Osteoblast (primary cell): Measurements from ENCODE around the gene CWC27. TPM values are rescaled to one million over a fixed set of nuclear protein-coding genes. Genes with fewer than 3 reads are reported as not detected.

Source experiments
- DNase-seq: peaks from one replicate; pipeline ENCODE4 v3.0.0; 2011; ENCODE audit warnings: low spot score, mixed read lengths; ENCODE audit not compliant: insufficient read length; ENCODE audit errors: missing footprints
- H2AFZ ChIP-seq: 2 replicates; pipeline ENCODE4 v1.6.0; 2011; ENCODE audit warnings: mild to moderate bottlenecking, low read length
- H3K27ac ChIP-seq: 2 replicates; pipeline ENCODE4 v1.5.1; 2011; ENCODE audit warnings: mild to moderate bottlenecking, low read depth, low read length, moderate library complexity
- H3K27me3 ChIP-seq: 2 replicates; pipeline ENCODE4 v1.6.0; 2012; ENCODE audit warnings: mild to moderate bottlenecking, control low read depth, inconsistent platforms, low read length, moderate library complexity; ENCODE audit not compliant: insufficient read depth
- H3K36me3 ChIP-seq: 2 replicates; pipeline ENCODE4 v1.5.1; 2011; ENCODE audit warnings: mild to moderate bottlenecking, low read length, control low read depth, moderate library complexity; ENCODE audit not compliant: insufficient read depth
- H3K4me1 ChIP-seq: 2 replicates; pipeline ENCODE4 v1.5.1; 2011; ENCODE audit warnings: mild to moderate bottlenecking, low read length, control low read depth, moderate library complexity; ENCODE audit not compliant: insufficient read depth
- H3K4me2 ChIP-seq: 2 replicates; pipeline ENCODE4 v1.6.0; 2011; ENCODE audit warnings: mild to moderate bottlenecking, low read length; ENCODE audit not compliant: insufficient read depth
- H3K4me3 ChIP-seq: fragments of 200-600 bp; sonication (generic); 3 replicates; pipeline ENCODE4 v1.5.1; 2012; ENCODE audit warnings: mild to moderate bottlenecking, low read length, inconsistent platforms; ENCODE audit not compliant: insufficient read depth
- H3K79me2 ChIP-seq: 2 replicates; pipeline ENCODE4 v1.6.0; 2012; ENCODE audit warnings: mild to moderate bottlenecking, low read length, control low read depth, inconsistent platforms; ENCODE audit not compliant: insufficient read depth
- H3K9me3 ChIP-seq: 2 replicates; pipeline ENCODE4 v1.5.1; 2011; ENCODE audit warnings: low read depth, low read length, control low read depth
- H4K20me1 ChIP-seq: 2 replicates; pipeline ENCODE4 v1.6.0; 2012; ENCODE audit warnings: mild to moderate bottlenecking, low read length, control low read depth; ENCODE audit not compliant: insufficient read depth
- CTCF ChIP-seq: IDR thresholded peaks from 2 replicates; pipeline ENCODE4 v1.5.1; 2011; ENCODE audit warnings: mild to moderate bottlenecking, low read depth, low read length, moderate library complexity; ENCODE audit errors: extremely low read depth
- total RNA-seq: library from RNA; depleted of rRNA; stranded (reverse); fragments of >200 nt; gene quantifications from 2 replicates; pipeline ENCODE4 v1.2.3, GENCODE V29; 2012

Gene CWC27
- total RNA-seq, 1 donor, result 13.4 TPM

GRCh38 chr5:64958757-64959391, 190.1 kb downstream of the CWC27 start:
- Histone ChIP-seq H3K4me2 (no peak overlapping the region), H2AFZ (no peak overlapping the region), H3K79me2 (no peaks in the 10 kb centered on the region), H3K36me3 (no peaks in the 10 kb centered on the region), H4K20me1 (no peaks in the 10 kb centered on the region), H3K9me3 (peaks cover 9% of the 10 kb centered on the region), H3K27me3 (no peaks in the 10 kb centered on the region), H3K4me3 (no peak overlapping the region), H3K27ac (peak overlapping the region; percentile 49), H3K4me1 (peaks cover 2% of the 10 kb centered on the region)
- no peak for DNase-seq
- peak; percentile 65 for TF ChIP-seq CTCF

GRCh38 chr5:64963278-64963677, 194.5 kb downstream of the CWC27 start:
- Histone ChIP-seq H3K27ac (no peak overlapping the region), H3K4me3 (no peak overlapping the region), H3K9me3 (peaks cover 9% of the 10 kb centered on the region), H3K36me3 (no peaks in the 10 kb centered on the region), H4K20me1 (no peaks in the 10 kb centered on the region), H3K27me3 (no peaks in the 10 kb centered on the region), H2AFZ (no peak overlapping the region), H3K4me1 (peaks cover 11% of the 10 kb centered on the region), H3K4me2 (no peak overlapping the region), H3K79me2 (no peaks in the 10 kb centered on the region)
- no peak for DNase-seq
- no peak for TF ChIP-seq CTCF

GRCh38 chr5:64968591-64969110, 199.9 kb downstream of the CWC27 start:
- TF ChIP-seq CTCF, result no peak
- no peaks in the 10 kb centered on the region for H3K79me2 ChIP-seq
- H3K4me1 ChIP-seq, result peaks cover 22% of the 10 kb centered on the region

GRCh38 chr5:64969578-64969977, 200.8 kb downstream of the CWC27 start:
- H3K4me2 ChIP-seq, result no peak overlapping the region
- no peak for DNase-seq
- H3K79me2 ChIP-seq, result no peaks in the 10 kb centered on the region
- no peaks in the 10 kb centered on the region for H3K27me3 ChIP-seq
- H3K9me3 ChIP-seq, result no peaks in the 10 kb centered on the region
- no peak overlapping the region for H3K27ac ChIP-seq
- no peak for TF ChIP-seq CTCF
- no peak overlapping the region for H2AFZ ChIP-seq
- peaks cover 22% of the 10 kb centered on the region for H3K4me1 ChIP-seq
- no peaks in the 10 kb centered on the region for H3K36me3 ChIP-seq
- no peaks in the 10 kb centered on the region for H4K20me1 ChIP-seq
- no peak overlapping the region for H3K4me3 ChIP-seq

More at GRCh38 chr5:64968591-64969110, 199.9 kb downstream of the CWC27 start:
- Histone ChIP-seq H3K4me3 (no peak overlapping the region), H3K27me3 (no peaks in the 10 kb centered on the region), H2AFZ (no peak overlapping the region), H4K20me1 (no peaks in the 10 kb centered on the region), H3K9me3 (peaks cover under 1% of the 10 kb centered on the region), H3K27ac (no peak overlapping the region), H3K4me2 (no peak overlapping the region), H3K36me3 (no peaks in the 10 kb centered on the region)
- no peak for DNase-seq
